ENCODE data around the gene MYO1D.
"Not testable (repeated sequence)": the region's sequence is repeated elsewhere in the genome, so short reads cannot be mapped to it uniquely, and the experiment has no call there.

The MYO1D gene

GRCh38 chr17:32658470-32659418, 218.2 kb downstream of the MYO1D start:
- no peaks in the 10 kb centered on the region for H3K27me3 ChIP-seq (ENCODE audit: control insufficient read depth in 5 of 5, insufficient read depth in 4 of 5, low read length in 5 of 5)
- H3K36me3 ChIP-seq (ENCODE audit: control insufficient read depth in 5 of 5, insufficient read depth in 5 of 5, low read length in 5 of 5) = peaks cover 0 to 12% (median 3%) of the 10 kb centered on the region in 5 donors
- H3K9ac ChIP-seq (ENCODE audit: low read length in 5 of 5) = no peak overlapping the region
- peaks cover 0 to 4% (median 0%) of the 10 kb centered on the region in 5 donors for H3K4me1 ChIP-seq (ENCODE audit: control insufficient read depth in 5 of 5, insufficient read depth in 5 of 5, low read length in 5 of 5)
- no peak overlapping the region for H3K4me3 ChIP-seq (ENCODE audit: low read depth in 1 of 5, low read length in 5 of 5)
- no peak overlapping the region for H3K27ac ChIP-seq (ENCODE audit: low read depth, low read length)
- no peaks in the 10 kb centered on the region for H3K9me3 ChIP-seq (ENCODE audit: control insufficient read depth in 5 of 5, low read length in 5 of 5)

- peaks cover 0 to 16% (median 7%) of the 10 kb centered on the region in 5 donors for H3K36me3 ChIP-seq (ENCODE audit: control insufficient read depth in 5 of 5, insufficient read depth in 5 of 5, low read length in 5 of 5)
Observed at GRCh38 chr17:32656886-32657285, 220.0 kb downstream of the MYO1D start.

GRCh38 chr17:32654324-32654723, 222.6 kb downstream of the MYO1D start:
- Histone ChIP-seq H3K4me3 (ENCODE audit: low read depth in 1 of 5, low read length in 5 of 5) (no peak overlapping the region), H3K27me3 (ENCODE audit: control insufficient read depth in 5 of 5, insufficient read depth in 4 of 5, low read length in 5 of 5) (no peaks in the 10 kb centered on the region), H3K9ac (ENCODE audit: low read length in 5 of 5) (no peak overlapping the region), H3K36me3 (ENCODE audit: control insufficient read depth in 5 of 5, insufficient read depth in 5 of 5, low read length in 5 of 5) (peaks cover 4 to 21% (median 8%) of the 10 kb centered on the region in 5 donors), H3K9me3 (ENCODE audit: control insufficient read depth in 5 of 5, low read length in 5 of 5) (peaks cover 0 to 9% (median 5%) of the 10 kb centered on the region in 5 donors), H3K27ac (ENCODE audit: low read depth, low read length) (no peak overlapping the region), H3K4me1 (ENCODE audit: control insufficient read depth in 5 of 5, insufficient read depth in 5 of 5, low read length in 5 of 5) (peaks cover 0 to 4% (median 0%) of the 10 kb centered on the region in 5 donors)

More at GRCh38 chr17:32656886-32657285, 220.0 kb downstream of the MYO1D start:
- Histone ChIP-seq H3K27ac (ENCODE audit: low read depth, low read length) (no peak overlapping the region), H3K4me1 (ENCODE audit: control insufficient read depth in 5 of 5, insufficient read depth in 5 of 5, low read length in 5 of 5) (peaks cover 0 to 4% (median 0%) of the 10 kb centered on the region in 5 donors), H3K9ac (ENCODE audit: low read length in 5 of 5) (no peak overlapping the region), H3K27me3 (ENCODE audit: control insufficient read depth in 5 of 5, insufficient read depth in 4 of 5, low read length in 5 of 5) (no peaks in the 10 kb centered on the region), H3K4me3 (ENCODE audit: low read depth in 1 of 5, low read length in 5 of 5) (no peak overlapping the region), H3K9me3 (ENCODE audit: control insufficient read depth in 5 of 5, low read length in 5 of 5) (no peaks in the 10 kb centered on the region)

GRCh38 chr17:32651084-32651483, 225.8 kb downstream of the MYO1D start:
- no peak overlapping the region for H3K4me3 ChIP-seq (ENCODE audit: low read depth in 1 of 5, low read length in 5 of 5)
- H3K4me1 ChIP-seq (ENCODE audit: control insufficient read depth in 5 of 5, insufficient read depth in 5 of 5, low read length in 5 of 5) = no peaks in the 10 kb centered on the region
- peaks cover 4 to 21% (median 8%) of the 10 kb centered on the region in 5 donors for H3K36me3 ChIP-seq (ENCODE audit: control insufficient read depth in 5 of 5, insufficient read depth in 5 of 5, low read length in 5 of 5)
- peaks cover 0 to 13% (median 8%) of the 10 kb centered on the region in 5 donors for H3K9me3 ChIP-seq (ENCODE audit: control insufficient read depth in 5 of 5, low read length in 5 of 5)
- H3K27ac ChIP-seq (ENCODE audit: low read depth, low read length) = no peak overlapping the region
- H3K27me3 ChIP-seq (ENCODE audit: control insufficient read depth in 5 of 5, insufficient read depth in 4 of 5, low read length in 5 of 5) = no peaks in the 10 kb centered on the region
- H3K9ac ChIP-seq (ENCODE audit: low read length in 5 of 5) = no peak overlapping the region

GRCh38 chr17:32648450-32648849, 228.5 kb downstream of the MYO1D start:
- H3K27ac ChIP-seq (ENCODE audit: low read depth, low read length) = no peak overlapping the region
- H3K27me3 ChIP-seq (ENCODE audit: control insufficient read depth in 5 of 5, insufficient read depth in 4 of 5, low read length in 5 of 5) = no peaks in the 10 kb centered on the region
- H3K36me3 ChIP-seq (ENCODE audit: control insufficient read depth in 5 of 5, insufficient read depth in 5 of 5, low read length in 5 of 5) = peaks cover under 1 to 7% (median 5%) of the 10 kb centered on the region in 5 donors
- H3K4me1 ChIP-seq (ENCODE audit: control insufficient read depth in 5 of 5, insufficient read depth in 5 of 5, low read length in 5 of 5) = no peaks in the 10 kb centered on the region
- H3K4me3 ChIP-seq (ENCODE audit: low read depth in 1 of 5, low read length in 5 of 5) = no peak overlapping the region
- H3K9ac ChIP-seq (ENCODE audit: low read length in 5 of 5) = no peak overlapping the region
- H3K9me3 ChIP-seq (ENCODE audit: control insufficient read depth in 5 of 5, low read length in 5 of 5) = peaks cover 0 to 13% (median 8%) of the 10 kb centered on the region in 5 donors

- H3K27me3 ChIP-seq (ENCODE audit: control insufficient read depth in 5 of 5, insufficient read depth in 4 of 5, low read length in 5 of 5) = no peaks in the 10 kb centered on the region
- peaks cover 0 to 6% (median 4%) of the 10 kb centered on the region in 5 donors for H3K36me3 ChIP-seq (ENCODE audit: control insufficient read depth in 5 of 5, insufficient read depth in 5 of 5, low read length in 5 of 5)
- peaks cover 0 to 13% (median 8%) of the 10 kb centered on the region in 5 donors for H3K9me3 ChIP-seq (ENCODE audit: control insufficient read depth in 5 of 5, low read length in 5 of 5)
- H3K9ac ChIP-seq (ENCODE audit: low read length in 5 of 5) = no peak overlapping the region
- no peak overlapping the region for H3K4me3 ChIP-seq (ENCODE audit: low read depth in 1 of 5, low read length in 5 of 5)
- no peaks in the 10 kb centered on the region for H3K4me1 ChIP-seq (ENCODE audit: control insufficient read depth in 5 of 5, insufficient read depth in 5 of 5, low read length in 5 of 5)
- no peak overlapping the region for H3K27ac ChIP-seq (ENCODE audit: low read depth, low read length)
Observed at GRCh38 chr17:32646941-32647340, 230.0 kb downstream of the MYO1D start.

- not testable (repeated sequence) for H3K9me3 ChIP-seq (ENCODE audit: control insufficient read depth in 5 of 5, low read length in 5 of 5); H3K27ac ChIP-seq (ENCODE audit: low read depth, low read length); H3K27me3 ChIP-seq (ENCODE audit: control insufficient read depth in 5 of 5, insufficient read depth in 4 of 5, low read length in 5 of 5); H3K4me1 ChIP-seq (ENCODE audit: control insufficient read depth in 5 of 5, insufficient read depth in 5 of 5, low read length in 5 of 5); H3K36me3 ChIP-seq (ENCODE audit: control insufficient read depth in 5 of 5, insufficient read depth in 5 of 5, low read length in 5 of 5); H3K4me3 ChIP-seq (ENCODE audit: low read depth in 1 of 5, low read length in 5 of 5); H3K9ac ChIP-seq (ENCODE audit: low read length in 5 of 5)
Observed at GRCh38 chr17:32641514-32641913, 235.4 kb downstream of the MYO1D start.

GRCh38 chr17:32636598-32637218, 240.2 kb downstream of the MYO1D start:
- Histone ChIP-seq H3K27ac (ENCODE audit: low read depth, low read length) (no peak overlapping the region), H3K4me1 (ENCODE audit: control insufficient read depth in 5 of 5, insufficient read depth in 5 of 5, low read length in 5 of 5) (peaks cover 0 to under 1% (median 0%) of the 10 kb centered on the region in 5 donors), H3K9ac (ENCODE audit: low read length in 5 of 5) (no peak overlapping the region), H3K9me3 (ENCODE audit: control insufficient read depth in 5 of 5, low read length in 5 of 5) (no peaks in the 10 kb centered on the region), H3K36me3 (ENCODE audit: control insufficient read depth in 5 of 5, insufficient read depth in 5 of 5, low read length in 5 of 5) (peaks cover 0 to 4% (median 0%) of the 10 kb centered on the region in 5 donors), H3K4me3 (ENCODE audit: low read depth in 1 of 5, low read length in 5 of 5) (no peak overlapping the region), H3K27me3 (ENCODE audit: control insufficient read depth in 5 of 5, insufficient read depth in 4 of 5, low read length in 5 of 5) (no peaks in the 10 kb centered on the region)

GRCh38 chr17:32634167-32634566, 242.8 kb downstream of the MYO1D start:
- no peak overlapping the region for H3K9ac ChIP-seq (ENCODE audit: low read length in 5 of 5)

More at GRCh38 chr17:32634167-32634566, 242.8 kb downstream of the MYO1D start:
- H3K27ac ChIP-seq (ENCODE audit: low read depth, low read length) = no peak overlapping the region
- H3K4me3 ChIP-seq (ENCODE audit: low read depth in 1 of 5, low read length in 5 of 5) = no peak overlapping the region
- H3K27me3 ChIP-seq (ENCODE audit: control insufficient read depth in 5 of 5, insufficient read depth in 4 of 5, low read length in 5 of 5) = no peaks in the 10 kb centered on the region
- H3K36me3 ChIP-seq (ENCODE audit: control insufficient read depth in 5 of 5, insufficient read depth in 5 of 5, low read length in 5 of 5) = peaks cover 0 to 4% (median 0%) of the 10 kb centered on the region in 5 donors
- H3K9me3 ChIP-seq (ENCODE audit: control insufficient read depth in 5 of 5, low read length in 5 of 5) = no peaks in the 10 kb centered on the region
- H3K4me1 ChIP-seq (ENCODE audit: control insufficient read depth in 5 of 5, insufficient read depth in 5 of 5, low read length in 5 of 5) = peaks cover 0 to 6% (median 0%) of the 10 kb centered on the region in 5 donors
